Activated T-cell treated with anti-CD3 and anti-CD28 coated beads for 1 hour (primary cell): ENCODE data around the gene LTBP2.

Source experiments
- DNase-seq: peaks from one replicate; pipeline ENCODE4 v3.0.0-alpha.2; 2020; ENCODE audit warnings: low read depth

LTBP2 gene

GRCh38 chr14:74638066-74638465 is 26.0 kb upstream of the LTBP2 start:
- DNase-seq, result no peak

- no peak for DNase-seq
Observed at GRCh38 chr14:74637178-74637550, 25.1 kb upstream of the LTBP2 start.

GRCh38 chr14:74636424-74637177 is 24.6 kb upstream of the LTBP2 start:
- no peak for DNase-seq

- DNase-seq, result no peak
Observed at GRCh38 chr14:74635847-74636246, 23.8 kb upstream of the LTBP2 start.

GRCh38 chr14:74634964-74635363 is 22.9 kb upstream of the LTBP2 start:
- DNase-seq, result no peak

- DNase-seq, result no peak
Observed at GRCh38 chr14:74634481-74634880, 22.4 kb upstream of the LTBP2 start.

- DNase-seq, result no peak
Observed at GRCh38 chr14:74630881-74631690, 19.0 kb upstream of the LTBP2 start.

GRCh38 chr14:74628418-74628817 is 16.4 kb upstream of the LTBP2 start:
- DNase-seq, result no peak

- no peak for DNase-seq
Observed at GRCh38 chr14:74627076-74627475, 15.0 kb upstream of the LTBP2 start.

GRCh38 chr14:74622257-74622656 is 10.2 kb upstream of the LTBP2 start:
- no peak for DNase-seq

GRCh38 chr14:74621556-74621955 is 9.5 kb upstream of the LTBP2 start:
- no peak for DNase-seq

- DNase-seq, result no peak
Observed at GRCh38 chr14:74620923-74621322, 8.9 kb upstream of the LTBP2 start.

GRCh38 chr14:74620497-74620921 is 8.5 kb upstream of the LTBP2 start:
- no peak for DNase-seq

GRCh38 chr14:74619672-74620131 is 7.7 kb upstream of the LTBP2 start:
- no peak for DNase-seq

- DNase-seq, result peak; percentile 47
Observed at GRCh38 chr14:74618078-74618952, 6.3 kb upstream of the LTBP2 start.

- DNase-seq, result no peak
Observed at GRCh38 chr14:74616996-74617700, 5.1 kb upstream of the LTBP2 start.

- no peak for DNase-seq
Observed at GRCh38 chr14:74616507-74616906, 4.5 kb upstream of the LTBP2 start.

- no peak for DNase-seq
Observed at GRCh38 chr14:74615735-74616134, 3.7 kb upstream of the LTBP2 start.

- no peak for DNase-seq
Observed at GRCh38 chr14:74614508-74615495, 2.8 kb upstream of the LTBP2 start.

GRCh38 chr14:74613211-74613914 is 1.3 kb upstream of the LTBP2 start:
- DNase-seq, result no peak
